ENCODE results near the gene PIK3CB.

DNA sequence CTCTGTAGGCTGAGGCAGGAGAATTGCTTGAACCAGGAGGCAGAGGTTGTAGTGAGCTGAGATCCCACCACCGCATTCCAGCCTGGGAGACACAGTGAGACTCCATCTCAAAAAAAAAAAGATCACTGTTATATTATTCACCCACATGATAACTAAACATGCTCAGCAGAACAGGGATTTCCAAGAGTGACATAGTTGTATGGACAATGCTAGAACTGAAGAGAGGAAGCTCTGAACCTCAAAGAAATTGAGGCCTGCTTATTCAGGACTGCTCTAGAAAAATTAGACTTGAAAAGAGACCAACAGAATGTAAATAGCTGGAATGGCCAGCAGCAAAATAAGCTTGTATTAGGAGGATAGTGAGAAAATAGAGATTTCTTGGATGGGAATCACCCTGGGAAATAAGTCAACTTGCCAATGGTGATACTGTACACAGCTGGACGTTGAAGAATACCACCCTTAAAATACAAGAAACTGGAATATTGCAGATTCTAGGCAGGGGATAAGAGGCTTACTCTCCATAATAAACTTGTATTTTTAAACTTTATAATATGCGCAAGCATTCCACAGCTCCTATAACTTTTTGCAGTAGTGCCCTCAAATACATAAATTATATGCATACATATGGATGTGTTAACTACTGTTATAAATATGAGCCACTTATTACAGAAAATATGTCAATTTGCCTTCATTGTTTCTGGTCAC, 28.2 kb downstream of the PIK3CB start:
- TF ChIP-seq, protein P1, sequence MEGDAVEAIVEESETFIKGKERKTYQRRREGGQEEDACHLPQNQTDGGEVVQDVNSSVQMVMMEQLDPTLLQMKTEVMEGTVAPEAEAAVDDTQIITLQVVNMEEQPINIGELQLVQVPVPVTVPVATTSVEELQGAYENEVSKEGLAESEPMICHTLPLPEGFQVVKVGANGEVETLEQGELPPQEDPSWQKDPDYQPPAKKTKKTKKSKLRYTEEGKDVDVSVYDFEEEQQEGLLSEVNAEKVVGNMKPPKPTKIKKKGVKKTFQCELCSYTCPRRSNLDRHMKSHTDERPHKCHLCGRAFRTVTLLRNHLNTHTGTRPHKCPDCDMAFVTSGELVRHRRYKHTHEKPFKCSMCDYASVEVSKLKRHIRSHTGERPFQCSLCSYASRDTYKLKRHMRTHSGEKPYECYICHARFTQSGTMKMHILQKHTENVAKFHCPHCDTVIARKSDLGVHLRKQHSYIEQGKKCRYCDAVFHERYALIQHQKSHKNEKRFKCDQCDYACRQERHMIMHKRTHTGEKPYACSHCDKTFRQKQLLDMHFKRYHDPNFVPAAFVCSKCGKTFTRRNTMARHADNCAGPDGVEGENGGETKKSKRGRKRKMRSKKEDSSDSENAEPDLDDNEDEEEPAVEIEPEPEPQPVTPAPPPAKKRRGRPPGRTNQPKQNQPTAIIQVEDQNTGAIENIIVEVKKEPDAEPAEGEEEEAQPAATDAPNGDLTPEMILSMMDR (IDR thresholded peaks at IDR 0.05) = no peak
- TF ChIP-seq POLR2AphosphoS5 (IDR thresholded peaks at IDR 0.05) (no peak), POLR2A (IDR thresholded peaks at IDR 0.05) (no peak)
